ENCODE measurements around the gene GMDS.

- TF ChIP-seq CTCF (IDR thresholded peaks at IDR 0.05) = no peak
- TF ChIP-seq POLR2A (IDR thresholded peaks at IDR 0.05) = no peak
Observed at GRCh38 chr6:1613346-1613687, 632.1 kb downstream of the GMDS start.
